GM10248 (cell line): ENCODE measurements around the gene PARVB.

Source experiments
- CTCF ChIA-PET: fragments of 300-600 bp; sonication (Branson Sonifier 250); formaldehyde crosslinking; extraction: SDS; loops from one replicate; lab custom pipeline; 2021; ENCODE audit warnings: antibody characterized with exemption; lab: Yijun Ruan, JAX
- POLR2A ChIA-PET: fragments of 350-650 bp; sonication (Branson Sonifier 250); formaldehyde crosslinking; extraction: SDS; loops from one replicate; lab custom pipeline; 2020; ENCODE audit warnings: antibody characterized with exemption; lab: Yijun Ruan, JAX
- DNase-seq: peaks from one replicate; pipeline ENCODE4 v3.0.0; 2012; ENCODE audit errors: extremely low spot score
- TF ChIP-seq, protein P1 (sequence below): IDR thresholded peaks from 2 replicates; pipeline ENCODE4 v1.5.1; 2012; ENCODE audit warnings: mild to moderate bottlenecking, low read depth; ENCODE audit errors: extremely low read depth, missing control alignments, control extremely low read depth

The PARVB gene, protein sequence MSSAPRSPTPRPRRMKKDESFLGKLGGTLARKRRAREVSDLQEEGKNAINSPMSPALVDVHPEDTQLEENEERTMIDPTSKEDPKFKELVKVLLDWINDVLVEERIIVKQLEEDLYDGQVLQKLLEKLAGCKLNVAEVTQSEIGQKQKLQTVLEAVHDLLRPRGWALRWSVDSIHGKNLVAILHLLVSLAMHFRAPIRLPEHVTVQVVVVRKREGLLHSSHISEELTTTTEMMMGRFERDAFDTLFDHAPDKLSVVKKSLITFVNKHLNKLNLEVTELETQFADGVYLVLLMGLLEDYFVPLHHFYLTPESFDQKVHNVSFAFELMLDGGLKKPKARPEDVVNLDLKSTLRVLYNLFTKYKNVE

DNA sequence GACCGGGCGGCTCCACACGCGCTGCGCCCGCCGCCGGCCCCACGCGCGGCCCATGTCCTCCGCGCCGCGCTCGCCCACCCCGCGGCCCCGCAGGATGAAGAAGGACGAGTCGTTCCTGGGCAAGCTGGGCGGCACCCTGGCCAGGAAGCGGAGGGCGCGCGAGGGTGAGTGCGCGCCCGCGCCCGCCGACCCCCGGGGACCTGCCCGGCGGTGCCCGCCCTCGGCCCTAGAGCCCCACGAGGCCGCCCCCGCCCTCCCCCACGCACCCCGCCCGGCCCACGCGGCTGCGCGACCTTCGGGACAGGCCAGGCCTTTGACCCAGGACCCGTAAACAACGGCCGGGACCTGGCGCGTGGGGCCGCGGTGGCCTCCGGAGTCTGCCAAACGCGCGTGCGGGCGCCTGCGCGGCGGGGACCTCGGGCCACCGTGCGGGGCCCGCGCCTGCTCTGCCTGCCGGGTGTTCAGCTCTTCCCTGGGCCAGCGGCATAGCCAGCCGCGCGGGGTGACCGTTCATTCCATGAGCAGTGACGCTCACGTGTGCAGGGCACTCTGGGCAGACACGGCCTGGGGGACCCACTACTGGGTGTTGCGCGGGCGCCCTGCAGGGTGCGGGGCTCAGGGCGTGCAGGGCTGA is at the start of gene PARVB:
TSS of gene PARVB (plus strand) at position 15 of the 634 bp plus-strand sequence. CDS start at position 53, 38 bp downstream.
- TF ChIP-seq, protein P1, sequence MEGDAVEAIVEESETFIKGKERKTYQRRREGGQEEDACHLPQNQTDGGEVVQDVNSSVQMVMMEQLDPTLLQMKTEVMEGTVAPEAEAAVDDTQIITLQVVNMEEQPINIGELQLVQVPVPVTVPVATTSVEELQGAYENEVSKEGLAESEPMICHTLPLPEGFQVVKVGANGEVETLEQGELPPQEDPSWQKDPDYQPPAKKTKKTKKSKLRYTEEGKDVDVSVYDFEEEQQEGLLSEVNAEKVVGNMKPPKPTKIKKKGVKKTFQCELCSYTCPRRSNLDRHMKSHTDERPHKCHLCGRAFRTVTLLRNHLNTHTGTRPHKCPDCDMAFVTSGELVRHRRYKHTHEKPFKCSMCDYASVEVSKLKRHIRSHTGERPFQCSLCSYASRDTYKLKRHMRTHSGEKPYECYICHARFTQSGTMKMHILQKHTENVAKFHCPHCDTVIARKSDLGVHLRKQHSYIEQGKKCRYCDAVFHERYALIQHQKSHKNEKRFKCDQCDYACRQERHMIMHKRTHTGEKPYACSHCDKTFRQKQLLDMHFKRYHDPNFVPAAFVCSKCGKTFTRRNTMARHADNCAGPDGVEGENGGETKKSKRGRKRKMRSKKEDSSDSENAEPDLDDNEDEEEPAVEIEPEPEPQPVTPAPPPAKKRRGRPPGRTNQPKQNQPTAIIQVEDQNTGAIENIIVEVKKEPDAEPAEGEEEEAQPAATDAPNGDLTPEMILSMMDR = no peak

DNA sequence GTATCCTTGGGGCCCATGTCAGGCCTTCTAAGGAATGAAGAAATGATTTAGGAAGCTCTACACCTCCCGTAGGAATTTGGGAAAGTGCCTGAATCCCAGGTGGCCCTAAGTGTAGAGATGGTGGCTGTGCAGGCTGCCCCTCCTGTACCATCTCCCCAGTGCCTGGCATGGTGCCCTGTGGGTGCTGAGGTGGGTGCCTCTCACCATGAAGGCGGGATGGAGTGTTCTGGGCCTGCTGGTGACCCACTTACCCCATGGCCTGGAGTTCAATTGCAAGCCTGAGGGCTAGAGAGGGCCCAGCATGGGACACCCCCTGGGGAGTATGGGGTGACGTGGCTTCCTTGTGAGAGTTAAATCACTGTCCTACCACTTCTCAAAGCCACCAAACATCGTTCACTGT is 49.1 kb upstream of the PARVB start:
- ChIA-PET POLR2A (no interaction called here), CTCF (interaction anchor here (2.6 kb wide), 1 partner anchor 110 kb away, joined by 9 read pairs; no protein-coding TSS in a partner anchor)
- no peak for DNase-seq
- TF ChIP-seq, protein P1 = no peak

More for the DNA sequence above, at the start of gene PARVB:
- POLR2A ChIA-PET = interaction anchor here (0.5 to 0.7 kb wide), 5 partner anchors 15 to 82 kb away, joined by 3 to 4 read pairs (median 4); partner anchors contain the start of gene SAMM50
- DNase-seq = peak; percentile 39
- CTCF ChIA-PET = interaction anchor here (2.1 kb wide), 1 partner anchor 31 kb away, joined by 15 read pairs; no protein-coding TSS in a partner anchor

DNA sequence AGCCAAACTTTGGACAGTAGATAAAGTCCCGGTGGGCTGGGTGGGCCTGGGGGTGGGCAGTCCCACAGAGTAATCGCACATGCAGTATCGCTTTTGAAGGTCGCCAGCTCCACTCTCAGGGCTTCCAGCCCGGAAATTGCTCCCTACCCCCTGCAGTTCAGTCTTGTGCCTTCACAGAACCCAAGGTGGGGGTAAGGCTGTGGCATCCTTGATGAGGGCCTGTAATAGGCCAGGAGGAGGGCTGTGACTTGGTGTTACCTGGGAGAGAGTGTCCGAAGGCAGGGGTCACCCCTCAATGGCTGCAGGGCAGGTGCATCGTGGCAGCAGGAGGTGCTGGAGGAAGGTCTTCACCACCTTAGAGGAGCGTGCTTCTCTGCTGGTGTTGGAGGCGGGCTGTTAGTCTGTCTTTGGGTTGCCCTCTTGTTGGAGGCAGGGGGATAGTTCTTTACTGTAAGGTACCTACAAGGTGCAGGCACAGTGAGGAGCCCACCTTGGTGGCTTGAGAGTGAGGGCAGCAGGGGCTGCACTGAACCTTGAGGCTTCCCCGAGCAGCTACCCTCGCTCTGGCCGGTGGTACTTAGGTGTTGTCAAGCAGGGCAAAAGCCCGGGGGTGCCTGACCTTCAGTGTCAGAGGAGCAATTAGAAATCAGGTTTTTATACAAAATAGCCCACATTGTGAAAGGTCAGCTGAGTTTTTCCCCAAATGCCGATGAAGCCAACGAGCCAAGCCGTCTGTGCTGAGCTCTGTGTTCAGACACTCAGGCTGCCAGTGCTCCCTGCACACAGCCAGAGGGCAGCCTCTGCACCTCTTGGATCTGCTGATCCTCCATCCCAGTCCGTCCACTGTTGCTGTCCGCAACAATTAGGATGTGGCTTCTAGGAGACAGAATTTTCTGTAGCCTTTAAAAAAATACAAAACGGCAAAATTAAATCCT is 47.0 kb upstream of the PARVB start:
- DNase-seq = no peak
- ChIA-PET CTCF (interaction anchor here (1.1 to 2.4 kb wide), 2 partner anchors 16 to 109 kb away, joined by 3 to 11 read pairs; no protein-coding TSS in a partner anchor), POLR2A (no interaction called here)
- TF ChIP-seq, protein P1 = no peak

DNA sequence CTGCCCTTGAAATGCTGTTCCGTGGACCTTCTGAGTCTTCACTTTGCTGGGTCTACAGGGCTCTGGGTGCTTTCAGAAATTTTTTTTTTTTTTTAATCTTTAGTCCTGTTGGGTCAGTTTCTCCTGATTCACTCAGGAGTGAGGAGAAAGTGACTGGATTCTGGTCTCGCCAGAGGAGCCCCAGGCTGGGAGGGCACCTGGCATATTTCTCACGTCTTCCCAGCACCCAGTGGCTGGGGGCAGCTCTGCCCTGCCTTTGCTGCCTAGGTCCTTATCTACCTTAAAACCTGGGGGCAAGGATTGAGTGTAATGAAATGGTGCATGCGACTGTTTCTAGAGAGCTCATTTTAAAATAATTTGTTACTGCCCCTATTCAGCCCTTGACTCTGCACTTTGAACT is 45.5 kb upstream of the PARVB start:
- TF ChIP-seq, protein P1 = no peak
- no peak for DNase-seq
- POLR2A ChIA-PET = no interaction called here
- CTCF ChIA-PET = interaction anchor here (2.4 kb wide), 1 partner anchor 15 kb away, joined by 11 read pairs; no protein-coding TSS in a partner anchor

DNA sequence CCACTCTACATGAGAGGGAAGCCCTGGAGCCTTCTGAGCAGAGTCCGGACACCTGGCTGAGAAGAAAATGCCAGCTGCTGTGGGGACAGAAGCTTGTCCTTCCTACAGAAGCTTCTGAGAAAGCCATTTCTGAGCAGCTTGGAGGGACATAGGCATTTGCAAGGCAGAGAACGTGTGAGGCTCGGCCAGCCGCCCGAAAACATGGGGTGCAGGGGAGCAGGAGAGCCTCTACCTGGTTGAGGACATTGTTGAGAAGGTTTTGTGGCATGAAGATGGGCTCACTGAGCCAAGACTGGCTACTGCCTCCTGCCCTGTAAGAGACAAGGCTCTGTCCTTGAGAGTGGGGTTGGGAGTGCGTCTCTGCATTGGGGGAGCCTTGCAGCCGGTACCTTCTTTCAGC is 43.5 kb upstream of the PARVB start:
- ChIA-PET POLR2A (no interaction called here), CTCF (interaction anchor here (4.8 kb wide), 1 partner anchor 12 kb away, joined by 36 read pairs; no protein-coding TSS in a partner anchor)
- DNase-seq = no peak
- TF ChIP-seq, protein P1 = no peak
